GM19025 (cell line): Measurements from ENCODE around the gene SPINK9.
"Not testable (repeated sequence)": the region's sequence is repeated elsewhere in the genome, so short reads cannot be mapped to it uniquely, and the experiment has no call there.

Experiments
- ATAC-seq: cut with Tn5 transposase; IDR thresholded peaks from one replicate; pipeline ENCODE4 v1.9.1; 2021; ENCODE audit warnings: mild to moderate bottlenecking, low read depth, moderate library complexity; ENCODE audit not compliant: unreplicated experiment

SPINK9 gene

GRCh38 chr5:148335259-148335658, at the start of gene SPINK9:
SPINK9 (plus strand) TSS chr5:148335559; CDS start chr5:148335614, 55 bp downstream.
- ATAC-seq: no peak

GRCh38 chr5:148290271-148291195, 44.8 kb upstream of the SPINK9 start:
- no peak for ATAC-seq

GRCh38 chr5:148297731-148298130, 37.6 kb upstream of the SPINK9 start:
- ATAC-seq: no peak

GRCh38 chr5:148306446-148306845, 28.9 kb upstream of the SPINK9 start:
- ATAC-seq: no peak

GRCh38 chr5:148309019-148309418, 26.3 kb upstream of the SPINK9 start:
- no peak for ATAC-seq

- no peak for ATAC-seq
Observed at GRCh38 chr5:148309746-148310145, 25.6 kb upstream of the SPINK9 start.

GRCh38 chr5:148311484-148311883, 23.9 kb upstream of the SPINK9 start:
- no peak for ATAC-seq

GRCh38 chr5:148312153-148312552, 23.2 kb upstream of the SPINK9 start, which contains the start of gene SPINK7:
SPINK7 (plus strand) TSS chr5:148312423; CDS start chr5:148312484, 61 bp downstream.
- no peak for ATAC-seq

GRCh38 chr5:148314187-148314586, 21.2 kb upstream of the SPINK9 start:
- no peak for ATAC-seq

GRCh38 chr5:148314731-148315130, 20.6 kb upstream of the SPINK9 start:
- no peak for ATAC-seq

- not testable (repeated sequence) for ATAC-seq
Observed at GRCh38 chr5:148320011-148320963, 15.1 kb upstream of the SPINK9 start.

GRCh38 chr5:148333262-148333849, 2.0 kb upstream of the SPINK9 start:
- no peak for ATAC-seq

GRCh38 chr5:148336704-148337435, 1.5 kb downstream of the SPINK9 start:
- no peak for ATAC-seq

- no peak for ATAC-seq
Observed at GRCh38 chr5:148342371-148343045, 7.1 kb downstream of the SPINK9 start.

- ATAC-seq: no peak
Observed at GRCh38 chr5:148343046-148343407, 7.7 kb downstream of the SPINK9 start.

- no peak for ATAC-seq
Observed at GRCh38 chr5:148343603-148344487, 8.5 kb downstream of the SPINK9 start.

- no peak for ATAC-seq
Observed at GRCh38 chr5:148347706-148348105, 12.3 kb downstream of the SPINK9 start.

GRCh38 chr5:148352696-148353095, 17.3 kb downstream of the SPINK9 start:
- no peak for ATAC-seq
